HEK293 (cell line): ENCODE measurements around the gene SMARCD1.

Source experiments
- CTCF ChIA-PET: fragments of 350-600 bp; formaldehyde crosslinking; extraction: SDS; loops from one replicate; lab custom pipeline; 2021; ENCODE audit warnings: antibody characterized with exemption; lab: Yijun Ruan, JAX
- POLR2A ChIA-PET: fragments of 300-600 bp; formaldehyde crosslinking; extraction: SDS; loops from one replicate; lab custom pipeline; 2020; ENCODE audit warnings: antibody characterized with exemption, inconsistent platforms; lab: Yijun Ruan, JAX
- H3K27ac ChIP-seq: fragments of 200-500 bp; sonication (Bioruptor generic); 2 replicates; pipeline ENCODE4 v1.5.1; 2014; ENCODE audit warnings: low read depth, low read length, control low read depth, inconsistent platforms; ENCODE audit errors: extremely low read depth
- H3K36me3 ChIP-seq, 2 experiments: fragments of 200-500 bp in 1 of 2; sonication (Bioruptor generic) in 1 of 2; 1 replicate in 1 of 2; 2 replicates in 1 of 2; pipeline ENCODE4 v1.5.1; 2014 to 2017; ENCODE audit warnings: inconsistent platforms in 2 of 2, low read length in 2 of 2; ENCODE audit not compliant: control insufficient read depth in 2 of 2, insufficient read depth in 1 of 2
- H3K4me1 ChIP-seq: fragments of 200-500 bp; sonication (Bioruptor generic); 2 replicates; pipeline ENCODE4 v1.5.1; 2014; ENCODE audit warnings: mild to moderate bottlenecking, low read length, inconsistent platforms; ENCODE audit not compliant: control insufficient read depth, insufficient read depth
- H3K4me3 ChIP-seq: 2 replicates; pipeline ENCODE4 v1.5.1; 2011; ENCODE audit warnings: low read depth, mild to moderate bottlenecking, control low read depth, low read length, moderate library complexity
- H3K9me3 ChIP-seq: fragments of 200-500 bp; sonication (Bioruptor generic); 2 replicates; pipeline ENCODE4 v1.5.1; 2014; ENCODE audit warnings: low read depth, low read length, inconsistent platforms; ENCODE audit not compliant: control insufficient read depth, insufficient read depth
- GLI4 ChIP-seq: fragments of 450-650 bp; formaldehyde crosslinking; IDR thresholded peaks from 2 replicates; pipeline ENCODE4 v1.5.1; 2016; ENCODE audit warnings: missing biosample characterization, missing genetic modification characterization
- GLIS1 ChIP-seq: fragments of 450-650 bp; formaldehyde crosslinking; IDR thresholded peaks from 2 replicates; pipeline ENCODE4 v1.5.1; 2016; ENCODE audit warnings: missing biosample characterization, missing genetic modification characterization
- KLF8 ChIP-seq: fragments of 450-650 bp; formaldehyde crosslinking; IDR thresholded peaks from 2 replicates; pipeline ENCODE4 v1.5.1; 2016; ENCODE audit warnings: missing biosample characterization, missing genetic modification characterization
- KLF9 ChIP-seq: fragments of 450-650 bp; formaldehyde crosslinking; IDR thresholded peaks from 2 replicates; pipeline ENCODE4 v1.5.1; 2016; ENCODE audit warnings: missing biosample characterization, missing genetic modification characterization, low read depth
- SCRT1 ChIP-seq: fragments of 450-650 bp; formaldehyde crosslinking; IDR thresholded peaks from 2 replicates; pipeline ENCODE4 v1.5.1; 2016; ENCODE audit warnings: missing biosample characterization, missing genetic modification characterization, borderline replicate concordance
- SCRT2 ChIP-seq: fragments of 450-650 bp; formaldehyde crosslinking; IDR thresholded peaks from 2 replicates; pipeline ENCODE4 v1.5.1; 2016; ENCODE audit warnings: missing biosample characterization, missing genetic modification characterization
- SP3 ChIP-seq: fragments of 450-650 bp; formaldehyde crosslinking; IDR thresholded peaks from 2 replicates; pipeline ENCODE4 v1.5.1; 2016; ENCODE audit warnings: missing biosample characterization, missing genetic modification characterization
- ZFHX2 ChIP-seq: fragments of 450-650 bp; formaldehyde crosslinking; conservative IDR thresholded peaks from 2 replicates; pipeline ENCODE4 v1.5.1; 2016; ENCODE audit warnings: missing biosample characterization, missing genetic modification characterization
- ZNF140 ChIP-seq: fragments of 450-650 bp; formaldehyde crosslinking; IDR thresholded peaks from 2 replicates; pipeline ENCODE4 v1.5.1; 2016; ENCODE audit warnings: missing biosample characterization, missing genetic modification characterization
- ZNF221 ChIP-seq: fragments of 450-650 bp; formaldehyde crosslinking; IDR thresholded peaks from 2 replicates; pipeline ENCODE4 v1.5.1; 2017; ENCODE audit warnings: missing biosample characterization, missing genetic modification characterization, borderline replicate concordance
- ZNF274 ChIP-seq, 2 experiments: fragments of 200-500 bp in 1 of 2; fragments of 450-650 bp in 1 of 2; sonication (Bioruptor generic) in 1 of 2; formaldehyde crosslinking in 1 of 2; IDR thresholded peaks; 2 replicates each; pipeline versions ENCODE4 v1.5.1 to v1.6.1; 2014 to 2016; ENCODE audit warnings: borderline replicate concordance in 1 of 2, inconsistent platforms in 1 of 2, low read length in 1 of 2, missing biosample characterization in 1 of 2, missing genetic modification characterization in 1 of 2
- ZNF473 ChIP-seq: fragments of 450-650 bp; formaldehyde crosslinking; IDR thresholded peaks from 2 replicates; pipeline ENCODE4 v1.5.1; 2017; ENCODE audit warnings: missing biosample characterization, missing genetic modification characterization
- ZNF544 ChIP-seq: fragments of 450-650 bp; formaldehyde crosslinking; IDR thresholded peaks from 2 replicates; pipeline ENCODE4 v1.5.0; 2017; ENCODE audit warnings: missing biosample characterization, missing genetic modification characterization
- TF ChIP-seq, protein P1 (sequence below): fragments of 450-650 bp; formaldehyde crosslinking; IDR thresholded peaks from 2 replicates; pipeline ENCODE4 v1.5.1; 2017; ENCODE audit warnings: missing biosample characterization, missing genetic modification characterization
- TF ChIP-seq, protein P2 (sequence below): fragments of 450-650 bp; formaldehyde crosslinking; IDR thresholded peaks from 2 replicates; pipeline ENCODE4 v1.5.1; 2017; ENCODE audit warnings: missing biosample characterization, missing genetic modification characterization

The SMARCD1 gene

DNA sequence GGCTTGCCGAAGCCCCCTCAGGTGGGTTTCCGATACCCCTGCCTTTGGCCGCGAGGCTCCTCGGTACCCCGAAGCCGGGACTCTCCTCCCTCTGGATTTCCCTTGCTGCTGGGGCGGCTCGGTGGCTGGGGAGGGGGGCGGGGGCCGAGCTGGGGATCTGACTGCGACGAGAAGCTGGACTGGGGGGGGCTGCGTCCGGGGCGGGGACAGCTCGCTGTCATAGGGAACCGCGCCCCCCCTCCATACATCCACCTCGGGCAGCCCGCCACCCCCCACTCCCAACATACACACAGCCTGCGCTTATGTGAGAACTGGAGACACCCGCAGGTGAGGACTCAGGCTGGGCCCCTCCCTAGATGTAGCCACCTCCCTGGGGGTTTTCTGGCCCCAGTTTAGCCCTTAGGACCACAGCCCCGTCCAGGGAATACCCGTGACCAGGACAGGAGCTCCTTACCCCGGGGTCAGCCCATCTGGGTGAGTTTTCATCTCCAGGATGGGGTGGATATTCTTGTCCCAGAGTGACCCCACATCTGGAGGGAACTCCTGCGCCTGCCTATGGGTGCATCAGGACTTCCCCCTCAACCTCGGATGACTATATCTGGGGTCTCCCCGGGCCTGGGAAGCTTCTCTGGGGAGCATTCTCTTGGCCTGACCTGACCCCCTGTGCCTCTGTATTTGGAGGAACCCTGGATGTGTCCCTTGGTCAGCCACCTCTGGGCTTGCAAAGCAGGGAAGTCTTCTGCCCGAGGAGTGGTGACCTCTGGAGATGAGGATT is 27.1 kb upstream of the SMARCD1 start (continued):
- TF ChIP-seq, protein P1, sequence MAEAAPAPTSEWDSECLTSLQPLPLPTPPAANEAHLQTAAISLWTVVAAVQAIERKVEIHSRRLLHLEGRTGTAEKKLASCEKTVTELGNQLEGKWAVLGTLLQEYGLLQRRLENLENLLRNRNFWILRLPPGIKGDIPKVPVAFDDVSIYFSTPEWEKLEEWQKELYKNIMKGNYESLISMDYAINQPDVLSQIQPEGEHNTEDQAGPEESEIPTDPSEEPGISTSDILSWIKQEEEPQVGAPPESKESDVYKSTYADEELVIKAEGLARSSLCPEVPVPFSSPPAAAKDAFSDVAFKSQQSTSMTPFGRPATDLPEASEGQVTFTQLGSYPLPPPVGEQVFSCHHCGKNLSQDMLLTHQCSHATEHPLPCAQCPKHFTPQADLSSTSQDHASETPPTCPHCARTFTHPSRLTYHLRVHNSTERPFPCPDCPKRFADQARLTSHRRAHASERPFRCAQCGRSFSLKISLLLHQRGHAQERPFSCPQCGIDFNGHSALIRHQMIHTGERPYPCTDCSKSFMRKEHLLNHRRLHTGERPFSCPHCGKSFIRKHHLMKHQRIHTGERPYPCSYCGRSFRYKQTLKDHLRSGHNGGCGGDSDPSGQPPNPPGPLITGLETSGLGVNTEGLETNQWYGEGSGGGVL = peak; percentile 80
- no peak for TF ChIP-seq ZNF473
- peak; percentile 26; the same call in 1 of the 2 replicates for TF ChIP-seq KLF9 (tag by site-specific recombination)
- TF ChIP-seq, protein P2, sequence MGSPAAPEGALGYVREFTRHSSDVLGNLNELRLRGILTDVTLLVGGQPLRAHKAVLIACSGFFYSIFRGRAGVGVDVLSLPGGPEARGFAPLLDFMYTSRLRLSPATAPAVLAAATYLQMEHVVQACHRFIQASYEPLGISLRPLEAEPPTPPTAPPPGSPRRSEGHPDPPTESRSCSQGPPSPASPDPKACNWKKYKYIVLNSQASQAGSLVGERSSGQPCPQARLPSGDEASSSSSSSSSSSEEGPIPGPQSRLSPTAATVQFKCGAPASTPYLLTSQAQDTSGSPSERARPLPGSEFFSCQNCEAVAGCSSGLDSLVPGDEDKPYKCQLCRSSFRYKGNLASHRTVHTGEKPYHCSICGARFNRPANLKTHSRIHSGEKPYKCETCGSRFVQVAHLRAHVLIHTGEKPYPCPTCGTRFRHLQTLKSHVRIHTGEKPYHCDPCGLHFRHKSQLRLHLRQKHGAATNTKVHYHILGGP (tag by site-specific recombination) = no peak
- no peak for TF ChIP-seq ZNF544 (tag by site-specific recombination)
- TF ChIP-seq SP3 (tag by site-specific recombination) = no peak
- no peak for TF ChIP-seq ZNF140
- no peak for TF ChIP-seq GLI4 (tag by site-specific recombination)

- no peak overlapping the region for H3K4me3 ChIP-seq
- TF ChIP-seq SCRT1 (tag by site-specific recombination) (peak; percentile 77), KLF8 (tag by site-specific recombination) (no peak), SCRT2 (tag by site-specific recombination) (peak; percentile 93), ZFHX2 (tag by site-specific recombination) (0 out of 2 replicates have a peak, but pooled peaks have one; percentile 6)
- H3K27ac ChIP-seq = no peak overlapping the region
- POLR2A ChIA-PET = interaction anchor here (1.5 kb wide), 1 partner anchor 26 kb away, joined by 5 read pairs; the partner anchor contains the start of gene SMARCD1
- H3K36me3 ChIP-seq = peaks cover 0 to 33% of the 10 kb centered on the region in 2 experiments; a peak in 1 of 3 replicates
- CTCF ChIA-PET = interaction anchor here (0.9 to 5.1 kb wide), 6 partner anchors 11 to 92 kb away, joined by 3 to 40 read pairs (median 10); no protein-coding TSS in a partner anchor
- H3K9me3 ChIP-seq = no peaks in the 10 kb centered on the region
- H3K4me1 ChIP-seq = no peaks in the 10 kb centered on the region; the same call in 1 of the 2 replicates
Observed at GRCh38 chr12:50058743-50059312, 26.3 kb upstream of the SMARCD1 start.

DNA sequence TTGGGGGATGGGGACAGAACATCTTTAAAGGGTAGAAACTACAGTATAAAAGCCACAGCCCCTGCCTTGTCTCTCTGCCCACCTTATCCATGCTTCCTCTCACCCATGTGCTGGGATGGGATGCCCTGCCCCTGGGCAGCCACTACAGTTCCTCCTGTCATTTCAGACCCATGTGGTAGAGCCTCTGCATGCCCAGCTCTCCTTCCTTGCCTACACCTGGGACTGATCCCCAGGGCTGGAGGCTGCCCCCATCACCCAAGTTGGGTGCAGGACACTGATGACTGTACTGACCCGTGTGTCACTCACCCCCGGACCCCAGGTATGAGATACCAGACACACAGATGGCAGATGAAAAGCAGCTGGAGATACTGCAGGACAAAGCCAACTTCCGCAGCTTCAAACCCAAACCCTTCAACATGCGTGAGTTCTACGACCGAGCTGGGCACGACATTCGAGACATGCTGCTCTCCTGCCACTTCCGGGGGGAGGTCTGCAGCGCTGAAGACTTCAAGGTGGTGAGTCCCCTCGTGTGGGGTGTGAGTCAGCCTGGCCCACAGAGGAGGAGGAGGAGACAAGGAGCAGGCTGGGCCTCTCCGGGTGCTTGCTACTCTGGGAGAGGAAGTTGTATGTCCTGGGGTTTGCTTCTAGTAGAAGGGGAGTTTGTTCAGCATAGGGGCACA is 25.6 kb upstream of the SMARCD1 start:
- POLR2A ChIA-PET = interaction anchor here (1.5 kb wide), 1 partner anchor 25 kb away, joined by 5 read pairs; the partner anchor contains the start of gene SMARCD1
- no peak overlapping the region for H3K27ac ChIP-seq
- H3K4me3 ChIP-seq = no peak overlapping the region
- TF ChIP-seq GLIS1 (tag by site-specific recombination) (peak; percentile 55), ZNF221 (no peak), ZNF274 (IDR thresholded peaks at IDR 0.05; ENCODE audit: low read length) (no peak), ZNF274 (tag by site-specific recombination; IDR thresholded peaks at IDR 0.05; ENCODE audit: borderline replicate concordance) (no peak)
- TF ChIP-seq, all 188 proteins: peak for 1
- Histone ChIP-seq H3K36me3 (peaks cover 0 to 33% of the 10 kb centered on the region in 2 experiments; a peak in 1 of 3 replicates), H3K4me1 (no peaks in the 10 kb centered on the region; the same call in 1 of the 2 replicates), H3K9me3 (no peaks in the 10 kb centered on the region)
- CTCF ChIA-PET = interaction anchor here (0.7 to 5.1 kb wide), 7 partner anchors 11 to 93 kb away, joined by 3 to 40 read pairs (median 6); no protein-coding TSS in a partner anchor
